GM19372 (cell line): ENCODE measurements around the gene NXPE4.
"Not testable (repeated sequence)": the region's sequence is repeated elsewhere in the genome, so short reads cannot be mapped to it uniquely, and the experiment has no call there.

ENCODE experiments used
- ATAC-seq: cut with Tn5 transposase; IDR thresholded peaks from one replicate; pipeline ENCODE4 v1.9.1; 2021; ENCODE audit warnings: mild to moderate bottlenecking, low read depth, moderate library complexity; ENCODE audit not compliant: unreplicated experiment

The NXPE4 gene

DNA sequence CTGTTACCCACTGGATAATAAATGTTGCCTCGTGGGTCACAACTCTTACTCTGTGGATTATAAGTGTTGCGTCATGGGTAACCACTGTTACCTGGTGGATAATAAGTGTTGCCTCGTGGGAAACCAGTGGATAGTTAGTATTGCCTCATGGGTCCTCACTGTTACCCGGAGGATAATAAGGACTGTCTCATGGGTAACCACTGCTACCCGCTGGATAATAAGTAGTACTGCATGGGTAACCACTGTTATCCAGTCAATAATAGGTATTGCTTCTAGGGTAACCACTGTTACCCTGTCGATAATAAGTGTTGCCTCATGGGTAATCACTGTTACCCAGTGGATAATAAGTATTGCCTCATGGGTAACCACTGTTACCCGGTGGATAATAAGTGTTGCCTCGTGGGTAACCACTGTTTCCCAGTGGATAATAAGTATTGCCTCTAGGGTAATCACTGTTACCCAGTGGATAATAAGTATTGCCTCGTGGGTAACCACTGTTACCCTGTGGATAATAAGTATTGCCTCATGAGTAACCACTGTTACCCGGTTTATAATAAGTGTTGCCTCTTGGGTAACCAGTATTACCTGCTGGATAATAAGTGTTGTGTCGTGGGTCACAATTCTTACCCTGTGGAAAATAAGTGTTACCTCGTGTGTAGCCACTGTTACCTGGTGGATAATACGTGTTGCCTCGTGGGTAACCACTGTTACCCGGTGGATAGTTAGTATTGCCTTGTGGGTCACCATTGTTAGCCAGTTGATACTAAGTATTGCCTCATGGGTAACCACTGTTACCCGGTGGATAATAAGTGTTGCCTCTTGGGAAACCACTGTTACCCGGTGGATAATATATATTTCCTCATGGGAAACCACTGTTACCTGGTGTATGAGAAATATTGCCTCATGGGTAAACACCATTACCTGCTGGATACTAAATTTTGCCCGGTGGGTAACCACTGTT lies 15.7 kb upstream of the NXPE4 start:
- no peak for ATAC-seq

DNA sequence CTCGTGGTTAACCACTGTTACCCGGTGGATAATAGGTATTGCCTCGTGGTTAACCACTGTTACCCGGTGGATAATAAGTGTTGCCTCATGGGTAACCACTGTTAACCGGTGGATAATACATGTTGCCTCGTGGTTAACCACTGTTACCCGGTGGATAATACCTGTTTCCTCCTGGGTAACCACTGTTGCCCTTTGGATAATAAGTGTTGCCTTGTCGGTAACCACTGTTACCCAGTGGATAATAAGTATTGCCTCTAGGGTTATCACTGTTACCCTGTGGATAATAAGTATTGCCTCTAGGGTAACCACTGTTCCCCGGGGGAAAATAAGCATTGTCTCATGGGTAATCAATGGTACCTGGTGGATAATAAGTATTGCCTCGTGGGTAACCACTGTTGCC lies 15.0 kb upstream of the NXPE4 start:
- no peak for ATAC-seq

- ATAC-seq, result no peak
Observed at GRCh38 chr11:114609429-114609828, 13.8 kb upstream of the NXPE4 start.

DNA sequence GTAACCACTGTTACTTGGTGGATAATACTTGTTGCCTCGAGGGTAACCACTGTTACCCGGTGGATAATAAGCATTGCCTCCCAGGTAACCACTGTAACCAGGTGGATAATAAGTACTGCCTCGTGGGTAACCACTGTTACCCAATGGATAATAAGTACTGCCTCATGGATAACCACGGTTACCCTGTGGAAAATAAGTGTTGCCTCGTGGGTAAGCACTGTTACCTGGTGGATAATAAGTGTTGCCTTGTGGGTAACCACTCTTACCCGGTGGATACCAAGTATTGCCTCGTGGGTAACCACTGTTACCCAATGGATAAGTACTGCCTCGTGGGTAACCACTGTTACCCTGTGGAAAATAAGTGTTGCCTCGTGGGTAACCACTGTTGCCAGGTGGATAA lies 13.0 kb upstream of the NXPE4 start:
- not testable (repeated sequence) for ATAC-seq

DNA sequence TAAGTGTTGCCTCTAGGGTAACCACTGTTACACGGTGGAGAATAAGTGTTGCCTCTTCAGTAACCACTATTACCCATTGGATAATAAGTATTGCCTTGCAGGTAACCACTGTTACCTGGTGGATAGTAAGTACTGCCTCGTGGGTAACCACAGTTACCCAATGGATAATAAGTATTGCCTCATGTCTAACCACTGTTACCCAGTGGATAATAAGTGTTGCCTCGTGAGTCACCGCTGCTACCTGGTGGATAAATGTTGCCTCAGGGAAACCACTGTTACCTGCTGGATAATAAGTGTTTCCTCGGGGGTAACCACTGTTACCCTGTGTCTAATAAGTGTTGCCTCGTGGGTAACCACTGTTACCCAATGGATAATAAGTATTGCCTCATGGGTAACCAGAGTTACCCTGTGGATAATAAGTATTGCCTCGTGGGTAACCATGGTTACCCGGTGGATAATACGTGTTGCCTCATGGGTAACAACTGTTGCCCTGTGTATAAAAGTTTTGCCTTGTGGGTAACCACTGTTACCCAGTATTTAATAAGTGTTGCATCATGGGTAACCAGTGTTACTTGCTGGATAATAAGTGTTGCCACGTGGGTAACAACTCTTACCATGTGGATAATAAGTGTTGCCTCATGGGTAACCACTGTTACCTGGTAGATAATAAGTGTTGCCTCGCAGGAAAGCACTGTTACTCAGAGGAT lies 12.3 kb upstream of the NXPE4 start:
- ATAC-seq, result no peak

DNA sequence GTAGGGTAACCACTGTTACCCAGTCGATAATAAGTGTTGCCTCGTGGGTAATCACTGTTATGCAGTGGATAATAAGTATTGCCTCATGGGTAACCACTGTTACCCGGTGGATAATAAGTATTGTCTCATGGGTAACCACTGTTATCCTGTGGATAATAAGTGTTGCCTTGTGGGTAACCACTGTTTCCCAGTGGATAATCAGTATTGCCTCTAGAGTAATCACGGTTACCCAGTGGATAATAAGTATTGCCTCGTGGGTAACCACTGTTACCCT lies 11.2 kb upstream of the NXPE4 start:
- not testable (repeated sequence) for ATAC-seq

DNA sequence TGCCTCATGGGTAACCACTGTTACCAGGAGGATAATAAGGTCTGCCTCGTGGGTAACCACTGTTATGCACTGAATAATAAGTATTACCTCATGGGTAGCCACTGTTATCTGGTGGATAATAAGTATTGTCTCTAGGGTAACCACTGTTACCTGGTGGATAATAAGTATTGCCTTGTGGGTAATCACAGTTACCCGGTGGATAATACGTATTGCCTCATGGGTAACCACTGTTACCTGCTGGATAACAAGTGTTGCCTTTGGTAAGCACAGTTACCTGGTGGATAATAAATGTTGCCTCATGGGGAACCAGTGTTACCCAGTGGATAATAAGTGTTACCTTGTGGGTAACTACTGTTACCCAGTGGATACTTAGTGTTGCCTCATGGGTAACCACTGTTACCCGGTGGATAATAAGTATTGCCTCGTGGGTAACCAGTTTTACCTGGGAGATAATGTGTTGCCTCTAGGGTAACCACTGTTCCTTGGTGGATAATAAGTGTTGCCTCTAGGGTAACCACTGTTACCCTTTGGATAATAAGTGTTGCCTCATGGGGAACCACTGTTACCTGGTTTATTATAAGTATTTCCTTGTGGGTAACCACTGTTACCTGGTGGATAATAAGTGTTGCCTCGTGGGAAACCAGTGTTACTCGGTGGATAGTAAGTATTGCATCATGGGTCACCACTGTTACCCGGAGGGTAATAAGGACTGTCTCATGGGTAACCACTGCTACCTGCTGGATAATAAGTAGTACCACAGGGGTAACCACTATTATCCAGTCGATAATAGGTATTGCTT lies 10.6 kb upstream of the NXPE4 start:
- ATAC-seq, result no peak

GRCh38 chr11:114605370-114605769 lies 9.8 kb upstream of the NXPE4 start:
- ATAC-seq, result no peak

DNA sequence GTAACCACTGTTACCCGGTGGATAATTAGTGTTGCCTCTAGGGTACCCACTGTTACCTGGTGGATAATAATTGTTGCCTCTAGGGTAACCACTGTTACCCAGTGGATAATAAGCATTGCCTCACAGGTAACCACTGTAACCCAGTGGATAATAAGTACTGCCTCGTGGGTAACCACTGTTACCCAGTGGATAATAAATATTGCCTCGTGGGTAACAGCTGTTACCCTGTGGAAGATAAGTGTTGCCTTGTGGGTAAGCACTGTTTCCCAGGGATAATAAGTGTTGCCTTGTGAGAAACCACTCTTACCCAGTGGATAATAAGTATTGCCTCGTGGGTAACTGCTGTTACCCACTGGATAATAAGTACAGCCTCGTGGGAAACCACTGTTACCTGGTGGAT lies 9.3 kb upstream of the NXPE4 start:
- ATAC-seq, result no peak

DNA sequence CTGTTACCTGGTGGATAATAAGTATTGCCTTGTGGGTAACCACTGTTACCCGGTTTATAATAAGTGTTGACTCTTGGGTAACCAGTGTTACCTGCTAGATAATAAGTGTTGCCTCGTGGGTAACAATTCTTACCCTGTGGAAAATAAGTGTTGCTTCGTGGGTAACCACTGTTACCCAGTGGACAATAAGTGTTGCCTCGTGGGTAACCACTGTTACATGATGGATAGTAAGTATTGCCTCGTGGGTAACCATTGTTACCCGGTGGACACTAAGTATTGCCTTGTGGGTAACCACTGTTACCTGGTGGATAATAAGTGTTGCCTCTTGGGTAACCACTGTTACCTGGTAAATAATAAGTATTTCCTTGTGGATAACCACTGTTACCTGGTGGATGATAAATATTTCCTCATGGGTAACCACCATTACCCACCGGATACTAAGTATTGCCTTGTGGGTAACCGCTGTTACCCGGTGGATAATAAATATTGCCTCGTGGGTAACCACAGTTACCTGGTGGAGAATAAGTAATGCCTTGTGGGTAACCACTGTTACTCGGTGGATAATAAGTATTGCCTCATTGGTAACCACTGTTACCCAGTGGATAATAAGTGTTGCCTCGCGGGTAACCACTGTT lies 8.7 kb upstream of the NXPE4 start:
- no peak for ATAC-seq

DNA sequence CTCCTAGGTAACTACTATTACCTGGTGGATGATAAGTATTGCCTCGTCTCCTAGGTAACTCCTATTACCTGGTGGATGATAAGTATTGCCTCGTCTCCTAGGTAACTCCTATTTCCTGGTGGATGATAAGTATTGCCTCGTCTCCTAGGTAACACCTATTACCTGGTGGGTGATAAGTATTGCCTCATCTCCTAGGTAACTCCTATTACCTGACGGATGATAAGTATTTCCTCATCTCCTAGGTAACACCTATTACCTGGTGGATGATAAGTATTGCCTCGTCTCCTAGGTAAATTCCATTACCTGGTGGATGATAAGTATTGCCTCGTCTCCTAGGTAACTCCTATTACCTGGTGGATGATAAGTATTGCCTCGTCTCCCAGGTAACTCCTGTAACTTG lies 7.6 kb upstream of the NXPE4 start:
- not testable (repeated sequence) for ATAC-seq

GRCh38 chr11:114598461-114598860 lies 2.9 kb upstream of the NXPE4 start:
- ATAC-seq, result no peak

DNA sequence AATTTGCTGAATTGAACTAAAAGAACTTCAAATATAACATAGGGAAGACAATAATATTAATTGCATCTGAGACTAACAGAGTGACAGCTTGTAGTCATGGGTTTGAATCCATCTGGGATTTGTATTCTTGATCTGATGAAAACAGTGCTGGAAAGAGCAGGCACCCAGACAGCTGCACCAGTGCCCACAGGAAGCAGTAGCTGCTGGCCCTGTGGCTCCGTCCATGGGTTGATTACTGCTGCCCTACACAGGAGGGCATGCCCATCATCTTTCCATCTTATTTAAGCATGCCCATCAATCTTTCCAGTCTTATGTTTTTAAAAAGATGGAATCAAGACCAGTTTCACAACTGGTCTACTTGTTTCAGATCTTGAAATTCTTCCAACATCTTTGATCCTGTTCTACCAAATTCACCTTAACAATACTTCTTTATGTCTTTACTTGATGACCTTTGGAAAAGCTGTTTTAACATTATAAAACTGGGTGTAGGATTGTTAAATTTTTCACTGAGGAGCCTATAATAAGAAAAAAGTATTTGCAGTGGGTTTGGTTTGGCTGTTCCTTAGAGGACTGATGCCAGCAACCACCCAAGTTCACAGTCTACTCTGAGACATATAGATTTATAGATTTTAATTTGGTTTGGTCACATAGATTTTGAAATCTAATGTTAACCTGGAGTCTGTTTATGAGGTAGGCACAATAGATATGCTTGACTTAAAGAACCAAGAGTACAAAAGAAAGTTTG lies 761 bp upstream of the NXPE4 start:
- ATAC-seq, result no peak

- ATAC-seq, result no peak
Observed at GRCh38 chr11:114594703-114595102, 883 bp downstream of the NXPE4 start.

DNA sequence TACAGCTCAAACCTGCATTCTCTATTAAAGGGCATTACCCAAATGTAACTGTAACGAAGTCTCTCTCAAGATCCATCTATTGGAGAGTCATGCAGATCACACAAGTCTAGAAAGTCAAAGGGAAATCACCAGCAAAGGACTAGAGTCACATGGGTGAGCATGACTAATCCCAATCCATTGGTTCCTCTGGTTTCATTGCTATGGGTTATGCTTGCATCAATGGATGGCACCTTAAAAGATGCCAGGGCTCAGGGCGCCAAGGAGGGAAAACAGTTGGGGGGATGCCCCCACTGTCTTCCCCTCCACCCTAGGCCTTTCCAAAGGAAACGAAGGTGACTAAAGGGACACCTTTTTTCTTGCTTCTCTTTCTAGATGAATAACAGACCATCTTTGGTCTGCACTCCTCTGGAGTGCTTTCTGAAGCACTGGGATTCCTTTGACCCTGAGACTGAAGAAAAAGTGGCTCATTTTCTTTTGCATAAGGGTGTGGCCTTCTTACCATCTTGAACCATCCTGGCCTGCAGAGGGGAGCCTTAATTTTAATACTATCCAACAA lies 8.1 kb downstream of the NXPE4 start:
- no peak for ATAC-seq

GRCh38 chr11:114586797-114587196 lies 8.8 kb downstream of the NXPE4 start:
- ATAC-seq, result no peak

- no peak for ATAC-seq
Observed at GRCh38 chr11:114571712-114572111, 23.9 kb downstream of the NXPE4 start.

DNA sequence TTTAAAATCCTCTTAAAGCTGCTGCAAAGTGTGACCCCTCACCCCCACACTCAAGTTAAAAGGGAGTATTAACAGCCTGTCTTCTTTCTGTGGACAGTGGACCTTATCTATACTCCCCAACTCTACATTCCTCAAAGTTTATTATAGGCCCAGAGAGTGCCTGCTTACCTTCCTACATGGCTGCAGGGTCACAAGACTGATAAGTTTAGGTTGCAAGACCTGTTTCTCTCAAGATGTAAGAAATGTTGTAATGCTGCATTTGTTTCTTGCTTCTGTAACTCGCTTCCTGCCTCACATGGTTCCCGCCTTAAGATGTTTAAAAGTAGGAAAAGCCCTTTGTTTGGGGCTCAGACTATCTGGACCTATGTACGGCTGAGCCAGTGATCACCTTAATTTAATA lies 25.8 kb downstream of the NXPE4 start:
- no peak for ATAC-seq

GRCh38 chr11:114566276-114566675 lies 29.3 kb downstream of the NXPE4 start:
- ATAC-seq, result no peak

DNA sequence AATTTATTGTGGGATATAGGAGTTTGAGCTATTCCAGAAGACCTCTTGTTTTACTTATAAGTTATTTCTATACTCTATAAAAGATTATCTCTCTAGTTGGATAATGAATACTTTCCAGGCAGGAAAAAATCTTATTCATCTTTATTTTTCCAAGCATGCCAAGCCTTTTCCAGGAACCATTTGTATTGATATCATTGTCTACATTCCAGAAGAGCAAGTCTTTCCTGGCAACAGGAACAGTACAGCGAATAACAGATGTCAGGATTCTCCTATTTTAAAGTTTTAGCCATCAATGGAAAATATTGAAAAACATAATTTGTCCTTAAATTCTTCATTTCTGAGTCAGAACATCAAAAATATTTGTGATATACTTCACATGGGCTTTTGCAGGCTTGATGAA lies 30.8 kb downstream of the NXPE4 start:
- no peak for ATAC-seq
